ENCODE measurements around the gene SYTL2.

SYTL2 gene

GRCh38 chr11:85798361-85798760 lies 12.6 kb downstream of the SYTL2 start:
- TF ChIP-seq CTCF (IDR thresholded peaks at IDR 0.05; ENCODE audit: control insufficient read depth, extremely low read depth, insufficient read depth), result no peak

GRCh38 chr11:85795712-85796487 lies 15.0 kb downstream of the SYTL2 start:
- no peak for TF ChIP-seq CTCF (IDR thresholded peaks at IDR 0.05; ENCODE audit: control insufficient read depth, extremely low read depth, insufficient read depth)

More at GRCh38 chr11:85798361-85798760, 12.6 kb downstream of the SYTL2 start:
- H3K4me3 ChIP-seq (ENCODE audit: low read depth, low read length), result no peak overlapping the region
- no peak for DNase-seq (ENCODE audit: low read depth)

GRCh38 chr11:85791409-85791990 lies 19.4 kb downstream of the SYTL2 start:
- TF ChIP-seq CTCF (IDR thresholded peaks at IDR 0.05; ENCODE audit: control insufficient read depth, extremely low read depth, insufficient read depth), result no peak

More at GRCh38 chr11:85795712-85796487, 15.0 kb downstream of the SYTL2 start:
- no peak overlapping the region for H3K4me3 ChIP-seq (ENCODE audit: low read depth, low read length)
- DNase-seq (ENCODE audit: low read depth), result no peak

GRCh38 chr11:85787809-85788760 lies 22.9 kb downstream of the SYTL2 start:
- no peak for DNase-seq (ENCODE audit: low read depth)
- TF ChIP-seq CTCF (IDR thresholded peaks at IDR 0.05; ENCODE audit: control insufficient read depth, extremely low read depth, insufficient read depth), result no peak
- H3K4me3 ChIP-seq (ENCODE audit: low read depth, low read length), result no peak overlapping the region

More at GRCh38 chr11:85791409-85791990, 19.4 kb downstream of the SYTL2 start:
- no peak for DNase-seq (ENCODE audit: low read depth)
- H3K4me3 ChIP-seq (ENCODE audit: low read depth, low read length), result no peak overlapping the region

- DNase-seq (ENCODE audit: low read depth), result no peak
- no peak for TF ChIP-seq CTCF (IDR thresholded peaks at IDR 0.05; ENCODE audit: control insufficient read depth, extremely low read depth, insufficient read depth)
- no peak overlapping the region for H3K4me3 ChIP-seq (ENCODE audit: low read depth, low read length)
Observed at GRCh38 chr11:85787168-85787567, 23.8 kb downstream of the SYTL2 start.

GRCh38 chr11:85784480-85785265 lies 26.3 kb downstream of the SYTL2 start:
- no peak for DNase-seq (ENCODE audit: low read depth)
- no peak overlapping the region for H3K4me3 ChIP-seq (ENCODE audit: low read depth, low read length)
- no peak for TF ChIP-seq CTCF (IDR thresholded peaks at IDR 0.05; ENCODE audit: control insufficient read depth, extremely low read depth, insufficient read depth)

Measured in LNCaP clone FGC (cell line).